Measurements from ENCODE around the gene PRKCE.

PRKCE gene

GRCh38 chr2:45761635-45762034 lies 110.2 kb downstream of the PRKCE start:
- no peaks in the 10 kb centered on the region for H3K27me3 ChIP-seq (ENCODE audit: control insufficient read depth in 1 of 2, insufficient read depth in 2 of 2, low read length in 2 of 2)

GRCh38 chr2:45763255-45763654 lies 111.8 kb downstream of the PRKCE start:
- no peak overlapping the region for H3K27ac ChIP-seq (ENCODE audit: low read depth, low read length)
- H3K36me3 ChIP-seq (ENCODE audit: control insufficient read depth in 1 of 2, insufficient read depth in 2 of 2, low read length in 2 of 2), result no peaks in the 10 kb centered on the region
- H3K4me3 ChIP-seq (ENCODE audit: low read depth in 1 of 2, low read length in 2 of 2), result no peak overlapping the region
- no peak overlapping the region for H3K9ac ChIP-seq (ENCODE audit: low read depth in 1 of 2, low read length in 2 of 2)
- H3K9me3 ChIP-seq (ENCODE audit: control insufficient read depth in 1 of 2, low read length in 2 of 2), result no peaks in the 10 kb centered on the region
- no peaks in the 10 kb centered on the region for H3K27me3 ChIP-seq (ENCODE audit: control insufficient read depth in 1 of 2, insufficient read depth in 2 of 2, low read length in 2 of 2)
- H3K4me1 ChIP-seq (ENCODE audit: control insufficient read depth in 1 of 2, insufficient read depth in 2 of 2, low read length in 2 of 2), result peaks cover 10 to 12% of the 10 kb centered on the region in 2 donors

More at GRCh38 chr2:45761635-45762034, 110.2 kb downstream of the PRKCE start:
- Histone ChIP-seq H3K4me3 (ENCODE audit: low read depth in 1 of 2, low read length in 2 of 2) (no peak overlapping the region), H3K36me3 (ENCODE audit: control insufficient read depth in 1 of 2, insufficient read depth in 2 of 2, low read length in 2 of 2) (no peaks in the 10 kb centered on the region), H3K4me1 (ENCODE audit: control insufficient read depth in 1 of 2, insufficient read depth in 2 of 2, low read length in 2 of 2) (peaks cover 10 to 12% of the 10 kb centered on the region in 2 donors), H3K9ac (ENCODE audit: low read depth in 1 of 2, low read length in 2 of 2) (no peak overlapping the region), H3K27ac (ENCODE audit: low read depth, low read length) (no peak overlapping the region), H3K9me3 (ENCODE audit: control insufficient read depth in 1 of 2, low read length in 2 of 2) (no peaks in the 10 kb centered on the region)

DNA sequence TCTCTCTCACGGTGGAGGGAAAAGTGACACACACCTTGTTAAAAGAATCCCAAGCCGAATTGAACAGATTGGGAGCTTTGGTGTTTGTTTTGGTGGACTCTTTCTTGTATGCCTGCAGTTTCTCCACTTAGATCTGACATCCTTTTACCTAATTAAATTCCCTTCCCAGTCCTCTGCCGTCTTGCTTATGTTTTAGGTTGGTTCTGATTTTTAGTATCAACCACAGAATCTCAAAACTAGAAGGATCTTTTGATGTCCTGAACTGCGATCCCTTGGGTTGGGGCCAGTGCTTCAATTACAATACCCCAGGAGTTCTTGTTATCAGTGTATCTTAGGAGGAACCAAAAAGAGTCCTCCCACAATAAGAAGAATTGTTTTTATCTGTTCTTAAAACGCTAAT lies 112.3 kb downstream of the PRKCE start:
- no peak overlapping the region for H3K27ac ChIP-seq (ENCODE audit: low read depth, low read length)
- no peak overlapping the region for H3K9ac ChIP-seq (ENCODE audit: low read depth in 1 of 2, low read length in 2 of 2)
- no peaks in the 10 kb centered on the region for H3K27me3 ChIP-seq (ENCODE audit: control insufficient read depth in 1 of 2, insufficient read depth in 2 of 2, low read length in 2 of 2)
- H3K4me3 ChIP-seq (ENCODE audit: low read depth in 1 of 2, low read length in 2 of 2), result no peak overlapping the region
- no peaks in the 10 kb centered on the region for H3K36me3 ChIP-seq (ENCODE audit: control insufficient read depth in 1 of 2, insufficient read depth in 2 of 2, low read length in 2 of 2)
- peaks cover 10 to 12% of the 10 kb centered on the region in 2 donors for H3K4me1 ChIP-seq (ENCODE audit: control insufficient read depth in 1 of 2, insufficient read depth in 2 of 2, low read length in 2 of 2)
- no peaks in the 10 kb centered on the region for H3K9me3 ChIP-seq (ENCODE audit: control insufficient read depth in 1 of 2, low read length in 2 of 2)

DNA sequence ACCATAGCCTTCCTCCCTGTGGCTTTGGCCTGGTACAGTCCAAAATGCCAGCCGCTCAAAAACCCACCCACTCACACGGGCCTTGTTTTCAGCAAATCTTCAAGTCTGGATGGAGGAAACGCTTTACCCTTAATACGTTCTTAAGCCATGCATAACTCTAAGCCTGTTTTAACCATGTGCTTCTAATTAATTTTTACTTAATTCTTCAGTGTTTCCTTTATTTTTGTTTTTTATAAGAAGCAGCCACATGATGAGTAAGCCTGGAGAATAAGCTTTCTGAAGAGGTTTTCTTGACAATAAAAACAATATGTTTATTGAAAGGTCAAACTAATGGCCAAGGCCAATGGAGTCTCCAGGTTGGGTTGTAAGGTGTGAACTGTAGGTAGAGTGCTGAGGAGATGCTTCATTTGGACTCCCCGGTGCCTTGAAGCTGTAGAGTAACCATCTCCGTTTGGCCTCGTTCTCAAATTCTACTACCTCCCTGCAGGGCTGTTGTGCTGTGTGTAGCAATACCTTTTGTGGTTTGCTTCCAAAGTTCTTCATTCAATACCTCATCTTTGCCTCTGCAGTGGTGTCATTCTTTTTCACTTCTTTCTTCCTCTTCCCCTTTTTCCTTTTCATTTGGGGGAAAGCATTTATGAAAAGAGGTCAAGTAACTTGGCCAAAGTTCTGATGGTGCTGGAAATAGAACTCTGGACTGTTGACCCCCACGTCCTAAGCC lies 113.7 kb downstream of the PRKCE start:
- Histone ChIP-seq H3K9ac (ENCODE audit: low read depth in 1 of 2, low read length in 2 of 2) (no peak overlapping the region), H3K36me3 (ENCODE audit: control insufficient read depth in 1 of 2, insufficient read depth in 2 of 2, low read length in 2 of 2) (no peaks in the 10 kb centered on the region), H3K4me3 (ENCODE audit: low read depth in 1 of 2, low read length in 2 of 2) (no peak overlapping the region), H3K27me3 (ENCODE audit: control insufficient read depth in 1 of 2, insufficient read depth in 2 of 2, low read length in 2 of 2) (no peaks in the 10 kb centered on the region), H3K4me1 (ENCODE audit: control insufficient read depth in 1 of 2, insufficient read depth in 2 of 2, low read length in 2 of 2) (peaks cover 10 to 12% of the 10 kb centered on the region in 2 donors), H3K27ac (ENCODE audit: low read depth, low read length) (no peak overlapping the region), H3K9me3 (ENCODE audit: control insufficient read depth in 1 of 2, low read length in 2 of 2) (no peaks in the 10 kb centered on the region)

GRCh38 chr2:45765728-45766254 lies 114.3 kb downstream of the PRKCE start:
- Histone ChIP-seq H3K4me3 (ENCODE audit: low read depth in 1 of 2, low read length in 2 of 2) (no peak overlapping the region), H3K27me3 (ENCODE audit: control insufficient read depth in 1 of 2, insufficient read depth in 2 of 2, low read length in 2 of 2) (no peaks in the 10 kb centered on the region), H3K27ac (ENCODE audit: low read depth, low read length) (no peak overlapping the region), H3K9ac (ENCODE audit: low read depth in 1 of 2, low read length in 2 of 2) (no peak overlapping the region), H3K4me1 (ENCODE audit: control insufficient read depth in 1 of 2, insufficient read depth in 2 of 2, low read length in 2 of 2) (peaks cover 10 to 12% of the 10 kb centered on the region in 2 donors), H3K36me3 (ENCODE audit: control insufficient read depth in 1 of 2, insufficient read depth in 2 of 2, low read length in 2 of 2) (no peaks in the 10 kb centered on the region), H3K9me3 (ENCODE audit: control insufficient read depth in 1 of 2, low read length in 2 of 2) (no peaks in the 10 kb centered on the region)

GRCh38 chr2:45768208-45768607 lies 116.7 kb downstream of the PRKCE start:
- Histone ChIP-seq H3K27ac (ENCODE audit: low read depth, low read length) (no peak overlapping the region), H3K9ac (ENCODE audit: low read depth in 1 of 2, low read length in 2 of 2) (no peak overlapping the region), H3K27me3 (ENCODE audit: control insufficient read depth in 1 of 2, insufficient read depth in 2 of 2, low read length in 2 of 2) (no peaks in the 10 kb centered on the region), H3K9me3 (ENCODE audit: control insufficient read depth in 1 of 2, low read length in 2 of 2) (no peaks in the 10 kb centered on the region), H3K4me1 (ENCODE audit: control insufficient read depth in 1 of 2, insufficient read depth in 2 of 2, low read length in 2 of 2) (peaks cover 12 to 14% of the 10 kb centered on the region in 2 donors), H3K36me3 (ENCODE audit: control insufficient read depth in 1 of 2, insufficient read depth in 2 of 2, low read length in 2 of 2) (no peaks in the 10 kb centered on the region), H3K4me3 (ENCODE audit: low read depth in 1 of 2, low read length in 2 of 2) (no peak overlapping the region)

GRCh38 chr2:45769056-45769455 lies 117.6 kb downstream of the PRKCE start:
- H3K4me1 ChIP-seq (ENCODE audit: control insufficient read depth in 1 of 2, insufficient read depth in 2 of 2, low read length in 2 of 2), result peaks cover 12 to 14% of the 10 kb centered on the region in 2 donors
- no peaks in the 10 kb centered on the region for H3K27me3 ChIP-seq (ENCODE audit: control insufficient read depth in 1 of 2, insufficient read depth in 2 of 2, low read length in 2 of 2)
- H3K27ac ChIP-seq (ENCODE audit: low read depth, low read length), result no peak overlapping the region
- H3K4me3 ChIP-seq (ENCODE audit: low read depth in 1 of 2, low read length in 2 of 2), result no peak overlapping the region
- no peaks in the 10 kb centered on the region for H3K9me3 ChIP-seq (ENCODE audit: control insufficient read depth in 1 of 2, low read length in 2 of 2)
- H3K36me3 ChIP-seq (ENCODE audit: control insufficient read depth in 1 of 2, insufficient read depth in 2 of 2, low read length in 2 of 2), result no peaks in the 10 kb centered on the region
- H3K9ac ChIP-seq (ENCODE audit: low read depth in 1 of 2, low read length in 2 of 2), result no peak overlapping the region

DNA sequence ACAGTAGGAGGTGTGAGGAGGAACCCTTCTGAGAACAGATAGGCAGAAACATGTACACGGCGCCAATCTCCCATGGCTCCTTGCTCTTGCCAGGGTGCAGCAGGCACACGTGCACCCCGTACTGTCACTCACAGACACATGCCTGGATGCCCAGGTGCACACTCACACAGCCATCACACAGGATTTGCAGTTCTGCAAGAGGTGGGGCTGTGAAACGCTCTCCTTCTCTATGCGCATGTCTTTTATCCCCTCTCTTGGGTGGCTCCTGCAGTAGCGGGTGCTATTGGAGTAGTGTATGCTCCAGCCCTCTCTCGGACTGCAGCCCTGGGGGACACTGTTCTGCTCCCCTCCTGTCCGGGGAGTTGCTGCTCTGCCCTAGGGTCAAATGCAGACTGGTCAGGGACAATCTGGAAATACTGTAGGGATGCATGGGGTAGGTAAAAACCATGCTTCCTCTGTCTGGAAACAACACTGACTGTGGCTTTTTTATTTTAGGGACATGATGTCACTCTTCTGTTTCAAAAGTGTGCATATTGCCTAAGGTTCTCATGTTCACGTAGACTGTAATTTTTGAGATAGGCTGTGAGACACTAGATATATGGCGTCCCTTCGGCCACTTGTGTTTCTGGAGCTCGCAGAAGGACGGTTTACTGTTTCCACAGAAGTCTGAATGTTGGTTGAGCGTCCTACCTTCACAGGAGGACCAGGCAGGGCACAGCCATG lies 118.5 kb downstream of the PRKCE start:
- Histone ChIP-seq H3K9ac (ENCODE audit: low read depth in 1 of 2, low read length in 2 of 2) (no peak overlapping the region), H3K27ac (ENCODE audit: low read depth, low read length) (no peak overlapping the region), H3K4me3 (ENCODE audit: low read depth in 1 of 2, low read length in 2 of 2) (no peak overlapping the region), H3K36me3 (ENCODE audit: control insufficient read depth in 1 of 2, insufficient read depth in 2 of 2, low read length in 2 of 2) (no peaks in the 10 kb centered on the region), H3K27me3 (ENCODE audit: control insufficient read depth in 1 of 2, insufficient read depth in 2 of 2, low read length in 2 of 2) (no peaks in the 10 kb centered on the region), H3K9me3 (ENCODE audit: control insufficient read depth in 1 of 2, low read length in 2 of 2) (no peaks in the 10 kb centered on the region), H3K4me1 (ENCODE audit: control insufficient read depth in 1 of 2, insufficient read depth in 2 of 2, low read length in 2 of 2) (peaks cover 12 to 14% of the 10 kb centered on the region in 2 donors)

DNA sequence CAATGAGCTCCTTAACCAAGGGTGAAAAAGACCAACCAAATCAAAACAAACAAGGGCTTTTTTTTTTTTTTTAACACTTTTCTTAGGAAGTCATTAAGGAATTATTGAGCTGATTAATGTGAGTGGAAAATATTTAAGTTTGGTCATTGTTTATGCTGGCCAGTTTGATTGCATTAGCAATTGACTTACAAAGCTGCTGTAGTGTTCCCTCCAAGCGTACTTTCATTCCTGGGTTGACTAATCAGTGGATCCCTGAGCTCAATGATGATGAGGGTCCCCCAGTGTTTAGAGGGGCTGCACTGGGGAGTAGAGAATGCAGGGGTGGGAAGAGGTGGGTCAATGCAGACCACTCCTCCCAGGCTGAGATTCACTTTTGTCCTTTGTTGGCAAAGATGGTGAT lies 119.3 kb downstream of the PRKCE start:
- H3K4me3 ChIP-seq (ENCODE audit: low read depth in 1 of 2, low read length in 2 of 2), result no peak overlapping the region
- no peak overlapping the region for H3K27ac ChIP-seq (ENCODE audit: low read depth, low read length)
- H3K36me3 ChIP-seq (ENCODE audit: control insufficient read depth in 1 of 2, insufficient read depth in 2 of 2, low read length in 2 of 2), result no peaks in the 10 kb centered on the region
- H3K4me1 ChIP-seq (ENCODE audit: control insufficient read depth in 1 of 2, insufficient read depth in 2 of 2, low read length in 2 of 2), result peaks cover 4 to 7% of the 10 kb centered on the region in 2 donors
- no peak overlapping the region for H3K9ac ChIP-seq (ENCODE audit: low read depth in 1 of 2, low read length in 2 of 2)
- no peaks in the 10 kb centered on the region for H3K9me3 ChIP-seq (ENCODE audit: control insufficient read depth in 1 of 2, low read length in 2 of 2)
- H3K27me3 ChIP-seq (ENCODE audit: control insufficient read depth in 1 of 2, insufficient read depth in 2 of 2, low read length in 2 of 2), result no peaks in the 10 kb centered on the region

DNA sequence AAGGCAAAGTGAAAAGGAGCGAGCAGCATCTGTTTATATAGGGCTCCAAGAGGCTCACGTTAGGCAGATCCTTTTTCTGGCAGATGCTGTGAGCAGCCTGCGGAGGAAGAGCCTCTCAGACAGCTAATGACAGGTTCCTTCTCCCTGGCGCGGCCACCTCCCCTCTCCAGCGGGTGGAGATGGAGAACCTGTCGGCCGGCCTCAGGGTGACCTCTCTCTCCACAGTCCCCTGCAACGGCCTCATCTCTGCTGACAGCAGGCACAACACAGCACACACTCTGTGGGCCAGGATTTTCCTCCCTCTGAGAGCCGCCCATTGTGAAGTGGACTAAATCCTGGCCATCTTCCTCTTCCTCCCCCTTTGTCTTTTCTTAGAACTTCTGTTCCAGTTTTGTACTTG lies 119.8 kb downstream of the PRKCE start:
- Histone ChIP-seq H3K9ac (ENCODE audit: low read depth in 1 of 2, low read length in 2 of 2) (no peak overlapping the region), H3K27ac (ENCODE audit: low read depth, low read length) (no peak overlapping the region), H3K9me3 (ENCODE audit: control insufficient read depth in 1 of 2, low read length in 2 of 2) (no peaks in the 10 kb centered on the region), H3K4me3 (ENCODE audit: low read depth in 1 of 2, low read length in 2 of 2) (no peak overlapping the region), H3K36me3 (ENCODE audit: control insufficient read depth in 1 of 2, insufficient read depth in 2 of 2, low read length in 2 of 2) (no peaks in the 10 kb centered on the region), H3K4me1 (ENCODE audit: control insufficient read depth in 1 of 2, insufficient read depth in 2 of 2, low read length in 2 of 2) (peaks cover 0 to 4% of the 10 kb centered on the region in 2 donors), H3K27me3 (ENCODE audit: control insufficient read depth in 1 of 2, insufficient read depth in 2 of 2, low read length in 2 of 2) (no peaks in the 10 kb centered on the region)
